Smooth muscle cell (in vitro differentiated cells): ENCODE results near the gene MED13L. TPM values are rescaled to one million over a fixed set of nuclear protein-coding genes. Genes with fewer than 3 reads are reported as not detected.

ENCODE experiments used
- DNase-seq: peaks from one replicate; lab custom pipeline; 2025; ENCODE audit not compliant: unreplicated experiment; lab: John Stamatoyannopoulos, UW
- H2AFZ ChIP-seq: fragments of 200-600 bp; sonication (generic); 2 replicates; pipeline ENCODE4 v1.6.0; 2016; ENCODE audit warnings: antibody characterized with exemption, low read depth, mild to moderate bottlenecking
- H3F3A ChIP-seq: fragments of 200-600 bp; sonication (generic); 2 replicates; pipeline ENCODE4 v1.6.0; 2017; ENCODE audit warnings: antibody characterized with exemption, low read depth
- H3K27ac ChIP-seq: fragments of 200-600 bp; sonication (generic); 2 replicates; pipeline ENCODE4 v1.5.1; 2016; ENCODE audit warnings: low read depth, mild to moderate bottlenecking
- H3K27me3 ChIP-seq: fragments of 200-600 bp; sonication (generic); 2 replicates; pipeline ENCODE4 v1.6.1; 2016; ENCODE audit warnings: low read depth, mild to moderate bottlenecking
- H3K36me3 ChIP-seq: fragments of 200-600 bp; sonication (generic); 2 replicates; pipeline ENCODE4 v1.5.1; 2016; ENCODE audit warnings: low read depth
- H3K4me1 ChIP-seq: fragments of 200-600 bp; sonication (generic); 2 replicates; pipeline ENCODE4 v1.5.1; 2016; ENCODE audit warnings: low read depth
- H3K4me2 ChIP-seq: fragments of 200-600 bp; sonication (generic); 2 replicates; pipeline ENCODE4 v1.6.0; 2016; ENCODE audit warnings: mild to moderate bottlenecking
- H3K4me3 ChIP-seq: fragments of 200-600 bp; sonication (generic); 2 replicates; pipeline ENCODE4 v1.5.1; 2016; ENCODE audit warnings: mild to moderate bottlenecking
- H3K79me2 ChIP-seq: fragments of 200-600 bp; sonication (generic); 2 replicates; pipeline ENCODE4 v1.6.0; 2016; ENCODE audit warnings: low read depth, mild to moderate bottlenecking
- H3K9ac ChIP-seq: fragments of 200-600 bp; sonication (generic); 2 replicates; pipeline ENCODE4 v1.6.0; 2016; ENCODE audit warnings: low read depth
- H3K9me3 ChIP-seq: fragments of 200-600 bp; sonication (generic); replicated peaks from 2 replicates; pipeline ENCODE4 v1.5.1; 2016; ENCODE audit warnings: low read depth
- H4K20me1 ChIP-seq: fragments of 200-600 bp; sonication (generic); 2 replicates; pipeline ENCODE4 v1.6.0; 2016; ENCODE audit warnings: low read depth
- CTCF ChIP-seq: fragments of 200-600 bp; sonication (generic); IDR thresholded peaks from 2 replicates; pipeline ENCODE4 v1.5.1; 2017; ENCODE audit warnings: borderline replicate concordance, mild to moderate bottlenecking, antibody characterized with exemption; ENCODE audit not compliant: insufficient read depth, poor library complexity, severe bottlenecking
- WGBS: methylation state at CpG from one replicate; pipeline ENCODE4 v1.1.7; 2016; ENCODE audit warnings: low lambda C conversion rate; 5-methylcytosine and 5-hydroxymethylcytosine counted together
- polyA plus RNA-seq: library from polyadenylated mRNA; unstranded; fragments of >200 nt; fragmentation: Nextera tagmentation; extraction: Ambion mirVana; gene quantifications from 2 replicates; pipeline ENCODE4 v1.2.1, GENCODE V29; 2016
- total RNA-seq: library from RNA; depleted of rRNA; stranded (reverse); fragments of >200 nt; gene quantifications from 2 replicates; pipeline ENCODE4 v1.2.3, GENCODE V29; 2014

MED13L gene
- total and polyA plus RNA-seq, 2 experiments from 2014 or later = 13.2 to 74.3 TPM

- 71% methylated on average over 9 of the region's 9 CpGs for WGBS
- no peak overlapping the region for H3K4me3 ChIP-seq
- no peak overlapping the region for H2AFZ ChIP-seq
- peaks cover 8% of the 10 kb centered on the region for H3K4me1 ChIP-seq
- no peaks in the 10 kb centered on the region for H3K36me3 ChIP-seq
- H3K9me3 ChIP-seq = no peaks in the 10 kb centered on the region
- H3K9ac ChIP-seq = no peak overlapping the region
- H3K4me2 ChIP-seq = no peak overlapping the region
- no peaks in the 10 kb centered on the region for H3K27me3 ChIP-seq
- no peak for TF ChIP-seq CTCF
- H3K79me2 ChIP-seq = no peaks in the 10 kb centered on the region
- no peaks in the 10 kb centered on the region for H3F3A ChIP-seq
- H3K27ac ChIP-seq = no peak overlapping the region
- H4K20me1 ChIP-seq = no peaks in the 10 kb centered on the region
- DNase-seq = no peak
Measured at GRCh38 chr12:116299665-116300328, 22.3 kb upstream of the MED13L start.

GRCh38 chr12:116299064-116299463, 21.6 kb upstream of the MED13L start:
- Histone ChIP-seq H3K9ac (no peak overlapping the region), H3F3A (peaks cover 3% of the 10 kb centered on the region), H3K27ac (no peak overlapping the region), H3K36me3 (no peaks in the 10 kb centered on the region), H3K9me3 (no peaks in the 10 kb centered on the region), H3K4me2 (no peak overlapping the region), H4K20me1 (no peaks in the 10 kb centered on the region), H3K4me1 (peaks cover 15% of the 10 kb centered on the region), H3K79me2 (no peaks in the 10 kb centered on the region), H3K4me3 (no peak overlapping the region), H2AFZ (no peak overlapping the region), H3K27me3 (no peaks in the 10 kb centered on the region)
- TF ChIP-seq CTCF = no peak
- no peak for DNase-seq
- 80% methylated on average over 2 of the region's 2 CpGs for WGBS

- Histone ChIP-seq H3K4me2 (no peak overlapping the region), H3K9me3 (no peaks in the 10 kb centered on the region), H3K4me3 (no peak overlapping the region), H3K27me3 (no peaks in the 10 kb centered on the region), H3F3A (peaks cover 3% of the 10 kb centered on the region), H3K36me3 (no peaks in the 10 kb centered on the region), H3K4me1 (peaks cover 18% of the 10 kb centered on the region), H3K27ac (no peak overlapping the region), H3K9ac (no peak overlapping the region), H2AFZ (no peak overlapping the region), H3K79me2 (no peaks in the 10 kb centered on the region), H4K20me1 (no peaks in the 10 kb centered on the region)
- DNase-seq = no peak
- 94% methylated on average over 2 of the region's 2 CpGs for WGBS
- TF ChIP-seq CTCF = no peak
Measured at GRCh38 chr12:116298578-116298977, 21.1 kb upstream of the MED13L start.

GRCh38 chr12:116297224-116297834, 19.8 kb upstream of the MED13L start:
- peaks cover 18% of the 10 kb centered on the region for H3K4me1 ChIP-seq
- peaks cover 3% of the 10 kb centered on the region for H3F3A ChIP-seq
- H3K79me2 ChIP-seq = no peaks in the 10 kb centered on the region
- H3K27ac ChIP-seq = no peak overlapping the region
- no peaks in the 10 kb centered on the region for H3K27me3 ChIP-seq
- 87% methylated on average over 3 of the region's 3 CpGs for WGBS
- no peaks in the 10 kb centered on the region for H4K20me1 ChIP-seq
- DNase-seq = no peak
- no peak for TF ChIP-seq CTCF
- H2AFZ ChIP-seq = no peak overlapping the region
- H3K36me3 ChIP-seq = no peaks in the 10 kb centered on the region
- H3K9ac ChIP-seq = no peak overlapping the region
- no peak overlapping the region for H3K4me3 ChIP-seq
- H3K9me3 ChIP-seq = no peaks in the 10 kb centered on the region
- no peak overlapping the region for H3K4me2 ChIP-seq
